Peyer's patch (tissue), 4 donors: Measurements from ENCODE around the gene FAM83G.

Experiments used
- CTCF ChIP-seq, 6 experiments: fragments of 450-650 bp in 4 of 6; fragments of 200-600 bp in 2 of 6; sonication (generic) in 1 of 6; IDR thresholded peaks; one replicate each; pipeline ENCODE4 v1.5.1; 2017 to 2019; ENCODE audit warnings: antibody characterized with exemption in 6 of 6, mild to moderate bottlenecking in 3 of 6, moderate library complexity in 1 of 6
- POLR2A ChIP-seq, 2 donors: fragments of 450-650 bp; IDR thresholded peaks; one replicate each; pipeline ENCODE4 v1.5.1; 2017; ENCODE audit warnings: antibody characterized with exemption in 2 of 2, mild to moderate bottlenecking in 2 of 2, moderate library complexity in 2 of 2

GRCh38 chr17:18984273-18985114, 20.1 kb downstream of the FAM83G start:
- no peak for TF ChIP-seq CTCF (IDR thresholded peaks at IDR 0.05)
- TF ChIP-seq POLR2A (IDR thresholded peaks at IDR 0.05), result no peak
